Ishikawa (cell line): ENCODE measurements around the gene MEPE.

Source experiments
- CEBPB ChIP-seq: IDR thresholded peaks from 2 replicates; pipeline ENCODE4 v1.6.1; 2012
- CREB1 ChIP-seq: IDR thresholded peaks from 2 replicates; pipeline ENCODE4 v1.6.1; 2012; ENCODE audit warnings: low read depth
- EGR1 ChIP-seq: IDR thresholded peaks from 2 replicates; pipeline ENCODE4 v1.6.1; 2012
- EP300 ChIP-seq: IDR thresholded peaks from 2 replicates; pipeline ENCODE4 v1.6.1; 2012; ENCODE audit warnings: borderline replicate concordance
- FOXM1 ChIP-seq: IDR thresholded peaks from 2 replicates; pipeline ENCODE4 v1.6.1; 2012; ENCODE audit warnings: low read depth, borderline replicate concordance
- NFIC ChIP-seq: IDR thresholded peaks from 2 replicates; pipeline ENCODE4 v1.6.1; 2012
- RAD21 ChIP-seq: IDR thresholded peaks from 2 replicates; pipeline ENCODE4 v1.6.1; 2012; ENCODE audit warnings: low read depth
- TAF1 ChIP-seq: IDR thresholded peaks from 2 replicates; pipeline ENCODE4 v1.6.1; 2012; ENCODE audit warnings: low read depth, mild to moderate bottlenecking
- TCF12 ChIP-seq: IDR thresholded peaks from 2 replicates; pipeline ENCODE4 v1.6.1; 2012; ENCODE audit warnings: low read depth
- TEAD4 ChIP-seq: IDR thresholded peaks from 2 replicates; pipeline ENCODE4 v1.6.1; 2012
- USF1 ChIP-seq: IDR thresholded peaks from 2 replicates; pipeline ENCODE4 v1.6.1; 2012
- YY1 ChIP-seq: IDR thresholded peaks from 2 replicates; pipeline ENCODE4 v1.6.1; 2012; ENCODE audit warnings: low read depth
- ZBTB7A ChIP-seq: IDR thresholded peaks from 2 replicates; pipeline ENCODE4 v1.6.1; 2012; ENCODE audit warnings: low read depth
- TF ChIP-seq, protein P1 (sequence below): IDR thresholded peaks from 2 replicates; pipeline ENCODE4 v1.6.1; 2012; ENCODE audit warnings: low read depth, mild to moderate bottlenecking
- TF ChIP-seq, protein P2 (sequence below): IDR thresholded peaks from 2 replicates; pipeline ENCODE4 v1.6.1; 2012

The MEPE gene

GRCh38 chr4:87824352-87824751 is 8.4 kb upstream of the MEPE start:
- TF ChIP-seq, protein P1, sequence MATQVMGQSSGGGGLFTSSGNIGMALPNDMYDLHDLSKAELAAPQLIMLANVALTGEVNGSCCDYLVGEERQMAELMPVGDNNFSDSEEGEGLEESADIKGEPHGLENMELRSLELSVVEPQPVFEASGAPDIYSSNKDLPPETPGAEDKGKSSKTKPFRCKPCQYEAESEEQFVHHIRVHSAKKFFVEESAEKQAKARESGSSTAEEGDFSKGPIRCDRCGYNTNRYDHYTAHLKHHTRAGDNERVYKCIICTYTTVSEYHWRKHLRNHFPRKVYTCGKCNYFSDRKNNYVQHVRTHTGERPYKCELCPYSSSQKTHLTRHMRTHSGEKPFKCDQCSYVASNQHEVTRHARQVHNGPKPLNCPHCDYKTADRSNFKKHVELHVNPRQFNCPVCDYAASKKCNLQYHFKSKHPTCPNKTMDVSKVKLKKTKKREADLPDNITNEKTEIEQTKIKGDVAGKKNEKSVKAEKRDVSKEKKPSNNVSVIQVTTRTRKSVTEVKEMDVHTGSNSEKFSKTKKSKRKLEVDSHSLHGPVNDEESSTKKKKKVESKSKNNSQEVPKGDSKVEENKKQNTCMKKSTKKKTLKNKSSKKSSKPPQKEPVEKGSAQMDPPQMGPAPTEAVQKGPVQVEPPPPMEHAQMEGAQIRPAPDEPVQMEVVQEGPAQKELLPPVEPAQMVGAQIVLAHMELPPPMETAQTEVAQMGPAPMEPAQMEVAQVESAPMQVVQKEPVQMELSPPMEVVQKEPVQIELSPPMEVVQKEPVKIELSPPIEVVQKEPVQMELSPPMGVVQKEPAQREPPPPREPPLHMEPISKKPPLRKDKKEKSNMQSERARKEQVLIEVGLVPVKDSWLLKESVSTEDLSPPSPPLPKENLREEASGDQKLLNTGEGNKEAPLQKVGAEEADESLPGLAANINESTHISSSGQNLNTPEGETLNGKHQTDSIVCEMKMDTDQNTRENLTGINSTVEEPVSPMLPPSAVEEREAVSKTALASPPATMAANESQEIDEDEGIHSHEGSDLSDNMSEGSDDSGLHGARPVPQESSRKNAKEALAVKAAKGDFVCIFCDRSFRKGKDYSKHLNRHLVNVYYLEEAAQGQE: no peak
- TF ChIP-seq EP300 (no peak), NFIC (no peak), EGR1 (no peak), RAD21 (no peak), CREB1 (no peak), TCF12 (no peak), ZBTB7A (no peak), YY1 (no peak), CEBPB (no peak), USF1 (no peak), TEAD4 (no peak), TAF1 (no peak)
- TF ChIP-seq, protein P2, sequence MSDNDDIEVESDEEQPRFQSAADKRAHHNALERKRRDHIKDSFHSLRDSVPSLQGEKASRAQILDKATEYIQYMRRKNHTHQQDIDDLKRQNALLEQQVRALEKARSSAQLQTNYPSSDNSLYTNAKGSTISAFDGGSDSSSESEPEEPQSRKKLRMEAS: no peak

DNA sequence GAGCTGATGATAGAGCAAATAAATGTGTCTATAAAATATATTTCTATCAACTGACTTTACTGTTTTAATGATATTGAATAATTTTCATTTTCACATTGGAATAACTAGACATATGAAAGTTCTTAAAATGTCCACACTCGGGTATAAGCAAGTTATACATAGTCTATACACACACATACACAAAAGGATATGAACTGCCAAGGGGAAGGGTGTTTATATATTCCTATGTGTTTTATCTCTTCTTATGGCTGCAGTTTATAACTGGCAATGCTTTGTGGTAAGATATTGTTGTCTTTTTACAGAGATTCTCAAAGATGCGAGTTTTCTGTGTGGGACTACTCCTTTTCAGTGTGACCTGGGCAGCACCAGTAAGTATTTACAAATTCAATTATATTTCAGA is 1.6 kb downstream of the MEPE start:
- no peak for TF ChIP-seq CREB1
- no peak for TF ChIP-seq TCF12
- TF ChIP-seq RAD21: no peak
- TF ChIP-seq TAF1: no peak
- TF ChIP-seq CEBPB: no peak
- TF ChIP-seq ZBTB7A: no peak
- TF ChIP-seq EGR1: no peak
- no peak for TF ChIP-seq NFIC
- no peak for TF ChIP-seq FOXM1
- TF ChIP-seq, protein P2: no peak
- no peak for TF ChIP-seq USF1
- TF ChIP-seq EP300: no peak
- TF ChIP-seq, protein P1: no peak
- no peak for TF ChIP-seq YY1
- no peak for TF ChIP-seq TEAD4

DNA sequence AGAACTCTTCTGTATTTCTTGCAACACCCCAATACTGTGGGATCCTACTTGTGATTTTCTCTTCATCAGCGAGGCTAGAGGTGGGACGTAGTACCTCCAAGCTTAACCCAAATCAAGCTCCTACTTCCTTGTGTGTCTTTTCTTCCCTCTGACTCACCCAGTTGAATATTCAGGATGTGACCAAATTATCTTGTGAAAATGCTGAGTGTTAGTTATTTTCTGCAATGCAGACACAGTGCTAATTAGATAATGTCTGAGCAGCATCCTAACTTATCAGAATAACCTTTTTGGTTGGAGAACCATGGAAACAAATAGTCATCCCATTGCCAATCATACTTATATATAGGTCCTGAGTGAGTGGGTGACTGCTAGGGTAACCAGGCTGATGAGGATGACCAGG is 2.4 kb downstream of the MEPE start:
- TF ChIP-seq USF1: no peak
- TF ChIP-seq NFIC: no peak
- TF ChIP-seq EGR1: no peak
- no peak for TF ChIP-seq TAF1
- no peak for TF ChIP-seq TCF12

- TF ChIP-seq EGR1: no peak
- no peak for TF ChIP-seq EP300
- no peak for TF ChIP-seq TEAD4
- TF ChIP-seq, protein P2: no peak
- no peak for TF ChIP-seq YY1
- TF ChIP-seq, protein P1: no peak
- no peak for TF ChIP-seq TCF12
- no peak for TF ChIP-seq CREB1
- no peak for TF ChIP-seq USF1
- TF ChIP-seq CEBPB: no peak
- TF ChIP-seq FOXM1: no peak
- no peak for TF ChIP-seq RAD21
- TF ChIP-seq ZBTB7A: no peak
- TF ChIP-seq TAF1: no peak
- no peak for TF ChIP-seq NFIC
These were observed 3.0 kb downstream of the MEPE start for GRCh38 chr4:87835743-87836142.
